T-cell (primary cell): ENCODE data around the gene MRTFB. TPM values are rescaled to one million over a fixed set of nuclear protein-coding genes. Genes with fewer than 3 reads are reported as not detected.

ENCODE experiments used
- ATAC-seq, 4 experiments: fragments of 200-7000 bp in 3 of 4; fragments of 150-1000 bp in 1 of 4; cut with Tn5 transposase; replicated peaks in 1 of 4; 1 replicate in 3 of 4; 2 replicates in 1 of 4; pipeline ENCODE4 v1.10.0; 2021; ENCODE audit warnings: moderate library complexity in 3 of 4, mild to moderate bottlenecking in 2 of 4, moderate number of reproducible peaks in 1 of 4
- CTCF ChIA-PET, 2 donors: fragments of 300-600 bp; sonication (Branson Sonifier 250); formaldehyde crosslinking; loops; one replicate each; lab custom pipeline; 2022; ENCODE audit warnings: antibody characterized with exemption in 2 of 2; lab: Charles Lee
- POLR2A ChIA-PET, 2 donors: fragments of 300-600 bp; sonication (Branson Sonifier 250); formaldehyde crosslinking; loops; one replicate each; lab custom pipeline; 2022; ENCODE audit warnings: antibody characterized with exemption in 2 of 2; lab: Charles Lee
- DNase-seq, 35 experiments: peaks; one replicate each; pipeline versions ENCODE4 v3.0.0 to v3.0.0-alpha.2; 2013 to 2023
- H3K27ac ChIP-seq: one replicate; pipeline ENCODE4 v1.5.1; 2013; ENCODE audit warnings: low read length
- H3K27me3 ChIP-seq, 2 experiments: replicated peaks in 1 of 2; 1 replicate in 1 of 2; 2 replicates in 1 of 2; pipeline versions ENCODE4 v1.6.1 to v1.7.0; 2013; ENCODE audit warnings: low read length in 1 of 2, mixed read lengths in 1 of 2; ENCODE audit not compliant: control insufficient read depth in 2 of 2, insufficient read depth in 2 of 2; ENCODE audit errors: extremely low read depth in 1 of 2
- H3K36me3 ChIP-seq, 2 donors: 1 replicate in 1 of 2; 2 replicates in 1 of 2; pipeline versions ENCODE4 v1.6.1 to v1.7.0; 2013; ENCODE audit warnings: low read length in 1 of 2; ENCODE audit not compliant: control insufficient read depth in 2 of 2, insufficient read depth in 1 of 2; ENCODE audit errors: extremely low read depth in 1 of 2
- H3K4me1 ChIP-seq, 2 experiments: 1 replicate in 1 of 2; 2 replicates in 1 of 2; pipeline versions ENCODE4 v1.6.1 to v1.7.0; 2013; ENCODE audit warnings: low read length in 2 of 2, mixed read lengths in 1 of 2; ENCODE audit not compliant: insufficient read depth in 2 of 2, control insufficient read depth in 1 of 2; ENCODE audit errors: extremely low read depth in 1 of 2
- H3K4me3 ChIP-seq, 2 donors: 1 replicate in 1 of 2; 2 replicates in 1 of 2; pipeline versions ENCODE4 v1.5.1 to v1.7.0; 2013; ENCODE audit warnings: mild to moderate bottlenecking in 2 of 2, low read length in 1 of 2, moderate library complexity in 1 of 2; ENCODE audit not compliant: control insufficient read depth in 1 of 2; ENCODE audit errors: extremely low read depth in 1 of 2
- H3K9me3 ChIP-seq: 2 replicates; pipeline ENCODE4 v1.7.0; 2013
- H3K27ac Mint-ChIP-seq, 2 donors: one replicate each; pipeline ENCODE4 v1.8.0; 2020 to 2021; ENCODE audit warnings: mild to moderate bottlenecking in 2 of 2, mixed read lengths in 2 of 2
- H3K27me3 Mint-ChIP-seq, 2 donors: one replicate each; pipeline ENCODE4 v1.8.0; 2021 to 2022; ENCODE audit warnings: mixed read lengths in 2 of 2
- H3K36me3 Mint-ChIP-seq: one replicate; pipeline ENCODE4 v1.8.0; 2021; ENCODE audit warnings: mixed read lengths
- H3K4me1 Mint-ChIP-seq, 3 donors: one replicate each; pipeline ENCODE4 v1.8.0; 2020 to 2022; ENCODE audit warnings: mixed read lengths in 3 of 3, mild to moderate bottlenecking in 1 of 3
- H3K4me3 Mint-ChIP-seq, 3 donors: one replicate each; pipeline ENCODE4 v1.8.0; 2020 to 2022; ENCODE audit warnings: mild to moderate bottlenecking in 3 of 3, mixed read lengths in 3 of 3, moderate library complexity in 3 of 3
- H3K9me3 Mint-ChIP-seq, 3 donors: one replicate each; pipeline ENCODE4 v1.8.0; 2020 to 2022; ENCODE audit warnings: mixed read lengths in 3 of 3
- WGBS: methylation state at CpG from one replicate; pipeline ENCODE4 v1.1.5; 2013; ENCODE audit warnings: missing lambda C conversion rate; ENCODE audit not compliant: insufficient coverage; 5-methylcytosine and 5-hydroxymethylcytosine counted together
- total RNA-seq, 35 experiments: library from RNA in 6 of 35; stranded (reverse) in 6 of 35; fragments of 120-200 nt in 1 of 35; gene quantifications; one replicate each; pipeline versions ENCODE4 v1.2.1 to v1.2.4 and lab custom pipeline; 2013 to 2026

Gene MRTFB
- total RNA-seq, 5 donors from 2014 or later (not counting 1 experiment from before 2014, with no cell fraction given), result 18.2 to 37.0 (median 21.0) TPM

- POLR2A ChIA-PET, result interaction anchor here in 1 of 2 donors (0.5 kb wide), 1 partner anchor 429 kb away, joined by 6 read pairs; no protein-coding TSS in a partner anchor
- Histone ChIP-seq H3K4me1 (peaks cover 8 to 22% of the 10 kb centered on the region in 2 experiments), H3K9me3 (no peaks in the 10 kb centered on the region), H3K27me3 (no peaks in the 10 kb centered on the region), H3K27ac (no peak overlapping the region), H3K36me3 (no peaks in the 10 kb centered on the region), H3K4me3 (no peak overlapping the region)
- peak overlapping the region in 2 of 3 donors; percentile 55 to 79 for H3K4me3 Mint-ChIP-seq
- H3K27ac Mint-ChIP-seq, result peak overlapping the region in 1 of 2 donors; percentile 67
- DNase-seq, result no peak
- H3K36me3 Mint-ChIP-seq, result no peaks in the 10 kb centered on the region
- no peak for ATAC-seq
- peaks cover 21 to 42% (median 30%) of the 10 kb centered on the region in 3 donors for H3K4me1 Mint-ChIP-seq
- CTCF ChIA-PET, result interaction anchor here in 1 of 2 donors (0.6 kb wide), 1 partner anchor 96 kb away, joined by 6 read pairs; no protein-coding TSS in a partner anchor
- WGBS, result 88% methylated on average over 1 of the region's 10 CpGs
- no peaks in the 10 kb centered on the region for H3K9me3 Mint-ChIP-seq
- H3K27me3 Mint-ChIP-seq, result no peaks in the 10 kb centered on the region
Measured at GRCh38 chr16:14187517-14188338, 116.6 kb downstream of the MRTFB start.

- peaks cover 46 to 64% (median 54%) of the 10 kb centered on the region in 3 donors for H3K4me1 Mint-ChIP-seq
- H3K27ac Mint-ChIP-seq, result peak overlapping the region; percentile 88 to 96
- CTCF ChIA-PET, result no interaction called here
Measured at GRCh38 chr16:14193316-14193871, 122.3 kb downstream of the MRTFB start.

GRCh38 chr16:14194721-14195120, 123.6 kb downstream of the MRTFB start:
- peaks cover 46 to 66% (median 52%) of the 10 kb centered on the region in 3 donors for H3K4me1 Mint-ChIP-seq
- peak overlapping the region in 1 of 2 donors; percentile 65 for H3K27ac Mint-ChIP-seq
- ChIA-PET POLR2A (no interaction called here), CTCF (no interaction called here)
- no peak overlapping the region for H3K27ac ChIP-seq
- peak in 4 of 35 experiments; percentile 2 to 35 (median 13) for DNase-seq
- H3K4me1 ChIP-seq, result peaks cover 12 to 42% of the 10 kb centered on the region in 2 experiments
- 90% methylated on average over 4 of the region's 5 CpGs for WGBS
- no peak overlapping the region for H3K4me3 ChIP-seq
- peak in 1 of 4 experiments; percentile 80 for ATAC-seq
- H3K9me3 Mint-ChIP-seq, result no peaks in the 10 kb centered on the region
- no peaks in the 10 kb centered on the region for H3K36me3 ChIP-seq
- H3K36me3 Mint-ChIP-seq, result peaks cover 6% of the 10 kb centered on the region
- peak overlapping the region in 1 of 3 donors; percentile 28 for H3K4me3 Mint-ChIP-seq
- no peaks in the 10 kb centered on the region for H3K27me3 Mint-ChIP-seq
- H3K9me3 ChIP-seq, result no peaks in the 10 kb centered on the region
- H3K27me3 ChIP-seq, result no peaks in the 10 kb centered on the region

More at GRCh38 chr16:14193316-14193871, 122.3 kb downstream of the MRTFB start:
- Mint-ChIP-seq H3K36me3 (no peaks in the 10 kb centered on the region), H3K9me3 (no peaks in the 10 kb centered on the region), H3K27me3 (no peaks in the 10 kb centered on the region), H3K4me3 (peak overlapping the region; percentile 72 to 76 (median 73))
- H3K4me1 ChIP-seq, result peaks cover 12 to 43% of the 10 kb centered on the region in 2 experiments
- no peaks in the 10 kb centered on the region for H3K36me3 ChIP-seq
- H3K27ac ChIP-seq, result peak overlapping the region; percentile 31
- no peaks in the 10 kb centered on the region for H3K9me3 ChIP-seq
- POLR2A ChIA-PET, result no interaction called here
- DNase-seq (peak in 14 of 35 experiments; percentile 6 to 52 (median 10)), ATAC-seq (peak; percentile 67 to 80 (median 76))
- peak overlapping the region in 1 of 2 donors; percentile 57 for H3K4me3 ChIP-seq
- H3K27me3 ChIP-seq, result no peaks in the 10 kb centered on the region
- WGBS, result 43% methylated on average over 1 of the region's 6 CpGs

GRCh38 chr16:14196011-14196410, 124.9 kb downstream of the MRTFB start:
- no CpG with 5 or more reads among the region's 2 CpGs for WGBS
- H3K4me1 Mint-ChIP-seq, result peaks cover 41 to 59% (median 43%) of the 10 kb centered on the region in 3 donors

GRCh38 chr16:14196539-14196938, 125.4 kb downstream of the MRTFB start:
- Histone ChIP-seq H3K4me1 (peaks cover 12 to 40% of the 10 kb centered on the region in 2 experiments), H3K36me3 (no peaks in the 10 kb centered on the region), H3K27ac (no peak overlapping the region), H3K4me3 (no peak overlapping the region), H3K27me3 (no peaks in the 10 kb centered on the region), H3K9me3 (no peaks in the 10 kb centered on the region)
- ATAC-seq (peak; percentile 65 to 77 (median 72)), DNase-seq (peak in 2 of 35 experiments; percentile 6 to 30)
- peak overlapping the region in 1 of 3 donors; percentile 51 for H3K4me3 Mint-ChIP-seq
- ChIA-PET POLR2A (no interaction called here), CTCF (interaction anchor here in 1 of 2 donors (1.0 kb wide), 1 partner anchor 83 kb away, joined by 3 read pairs; no protein-coding TSS in a partner anchor)
- no peaks in the 10 kb centered on the region for H3K27me3 Mint-ChIP-seq
- peaks cover 41 to 59% (median 43%) of the 10 kb centered on the region in 3 donors for H3K4me1 Mint-ChIP-seq
- H3K36me3 Mint-ChIP-seq, result peaks cover 14% of the 10 kb centered on the region
- peak overlapping the region; percentile 57 to 59 for H3K27ac Mint-ChIP-seq
- no peaks in the 10 kb centered on the region for H3K9me3 Mint-ChIP-seq

More at GRCh38 chr16:14196011-14196410, 124.9 kb downstream of the MRTFB start:
- Histone ChIP-seq H3K9me3 (no peaks in the 10 kb centered on the region), H3K27ac (no peak overlapping the region), H3K4me3 (no peak overlapping the region), H3K36me3 (no peaks in the 10 kb centered on the region), H3K4me1 (peaks cover 12 to 40% of the 10 kb centered on the region in 2 experiments), H3K27me3 (no peaks in the 10 kb centered on the region)
- Mint-ChIP-seq H3K9me3 (no peaks in the 10 kb centered on the region), H3K27ac (peak overlapping the region; percentile 57 to 59), H3K27me3 (no peaks in the 10 kb centered on the region), H3K36me3 (peaks cover 14% of the 10 kb centered on the region), H3K4me3 (peak overlapping the region in 1 of 3 donors; percentile 51)
- CTCF ChIA-PET, result interaction anchor here in 1 of 2 donors (1.0 kb wide), 1 partner anchor 83 kb away, joined by 3 read pairs; no protein-coding TSS in a partner anchor
- no peak for ATAC-seq
- POLR2A ChIA-PET, result interaction anchor here in 1 of 2 donors (0.5 kb wide), 1 partner anchor 396 kb away, joined by 6 read pairs; no protein-coding TSS in a partner anchor
- DNase-seq, result peak in 1 of 35 experiments; percentile 14

GRCh38 chr16:14198012-14198411, 126.9 kb downstream of the MRTFB start:
- H3K4me1 Mint-ChIP-seq, result peaks cover 36 to 54% (median 41%) of the 10 kb centered on the region in 3 donors

More at GRCh38 chr16:14198012-14198411, 126.9 kb downstream of the MRTFB start:
- H3K9me3 Mint-ChIP-seq, result no peaks in the 10 kb centered on the region
- Histone ChIP-seq H3K4me1 (peaks cover 7 to 33% of the 10 kb centered on the region in 2 experiments), H3K9me3 (no peaks in the 10 kb centered on the region), H3K27me3 (no peaks in the 10 kb centered on the region), H3K4me3 (no peak overlapping the region), H3K36me3 (no peaks in the 10 kb centered on the region), H3K27ac (no peak overlapping the region)
- peak overlapping the region in 1 of 2 donors; percentile 61 for H3K27ac Mint-ChIP-seq
- DNase-seq (no peak), ATAC-seq (no peak)
- CTCF ChIA-PET, result no interaction called here
- POLR2A ChIA-PET, result no interaction called here
- H3K4me3 Mint-ChIP-seq, result no peak overlapping the region
- H3K27me3 Mint-ChIP-seq, result no peaks in the 10 kb centered on the region
- H3K36me3 Mint-ChIP-seq, result peaks cover 14% of the 10 kb centered on the region
